SKM-1 treated with dmso at 0.1 percent for 144 hours (cell line): Measurements from ENCODE around the gene GALK2.

ENCODE experiments used
- DNase-seq: peaks from one replicate; lab custom pipeline; 2025; ENCODE audit not compliant: unreplicated experiment; lab: John Stamatoyannopoulos, UW

Gene GALK2

GRCh38 chr15:49169880-49170597, at the start of gene GALK2:
TSS of gene GALK2 (plus strand) at chr15:49170247. CDS start at chr15:49170323, 76 bp downstream.
- peak; percentile 85 for DNase-seq

GRCh38 chr15:49120832-49121231, 49.2 kb upstream of the GALK2 start:
- DNase-seq = no peak

- DNase-seq = no peak
These were observed 48.1 kb upstream of the GALK2 start for GRCh38 chr15:49121901-49122300.

GRCh38 chr15:49122541-49123062, 47.4 kb upstream of the GALK2 start:
- DNase-seq = no peak

GRCh38 chr15:49124371-49124770, 45.7 kb upstream of the GALK2 start:
- no peak for DNase-seq

GRCh38 chr15:49131403-49131802, 38.6 kb upstream of the GALK2 start:
- DNase-seq = no peak

GRCh38 chr15:49134683-49135341, 35.2 kb upstream of the GALK2 start:
- DNase-seq = no peak

GRCh38 chr15:49135342-49135857, 34.6 kb upstream of the GALK2 start:
- no peak for DNase-seq

GRCh38 chr15:49135911-49136310, 34.1 kb upstream of the GALK2 start:
- no peak for DNase-seq

GRCh38 chr15:49137861-49138260, 32.2 kb upstream of the GALK2 start:
- DNase-seq = no peak

GRCh38 chr15:49145651-49146609, 24.1 kb upstream of the GALK2 start:
- peak; percentile 47 for DNase-seq

GRCh38 chr15:49148298-49148697, 21.7 kb upstream of the GALK2 start:
- no peak for DNase-seq

- DNase-seq = no peak
These were observed 21.3 kb upstream of the GALK2 start for GRCh38 chr15:49148727-49149126.

- DNase-seq = no peak
These were observed 18.2 kb upstream of the GALK2 start for GRCh38 chr15:49151831-49152230.

- no peak for DNase-seq
These were observed 17.3 kb upstream of the GALK2 start for GRCh38 chr15:49152552-49153312.

- DNase-seq = no peak
These were observed 15.7 kb upstream of the GALK2 start for GRCh38 chr15:49154359-49154758.

GRCh38 chr15:49154799-49155109, 15.3 kb upstream of the GALK2 start:
- no peak for DNase-seq

- DNase-seq = peak; percentile 99
These were observed 14.8 kb upstream of the GALK2 start, which contains the start of gene COPS2 for GRCh38 chr15:49155110-49155833. TSS of gene COPS2 (minus strand) at chr15:49155599. CDS start at chr15:49155578, 21 bp downstream.

- no peak for DNase-seq
These were observed 14.0 kb upstream of the GALK2 start for GRCh38 chr15:49155834-49156627.
